GM18867 (cell line): ENCODE results near the gene B9D2.
"Not testable (repeated sequence)": the region's sequence is repeated elsewhere in the genome, so short reads cannot be mapped to it uniquely, and the experiment has no call there.

Experiments used
- ATAC-seq: cut with Tn5 transposase; IDR thresholded peaks from one replicate; pipeline ENCODE4 v1.9.1; 2021; ENCODE audit warnings: mild to moderate bottlenecking, moderate library complexity; ENCODE audit not compliant: unreplicated experiment

Gene B9D2

GRCh38 chr19:41392775-41393174 is 28.8 kb upstream of the B9D2 start:
- ATAC-seq, result no peak

GRCh38 chr19:41391618-41392017 is 27.7 kb upstream of the B9D2 start:
- no peak for ATAC-seq

GRCh38 chr19:41386442-41386841 is 22.5 kb upstream of the B9D2 start:
- no peak for ATAC-seq

- no peak for ATAC-seq
Measured at GRCh38 chr19:41384351-41384750, 20.4 kb upstream of the B9D2 start.

- not testable (repeated sequence) for ATAC-seq
Measured at GRCh38 chr19:41381536-41381935, 17.6 kb upstream of the B9D2 start.

- ATAC-seq, result peak; percentile 45
Measured at GRCh38 chr19:41377977-41378709, 14.2 kb upstream of the B9D2 start.

GRCh38 chr19:41376998-41377365 is 13.0 kb upstream of the B9D2 start:
- no peak for ATAC-seq

GRCh38 chr19:41376241-41376997 is 12.5 kb upstream of the B9D2 start, which contains the start of gene TMEM91:
TSS of gene TMEM91 (plus strand) at chr19:41376533. CDS start at chr19:41378310, 1,777 bp downstream.
- no peak for ATAC-seq

GRCh38 chr19:41373993-41374392 is 10.0 kb upstream of the B9D2 start:
- no peak for ATAC-seq

GRCh38 chr19:41372501-41372900 is 8.6 kb upstream of the B9D2 start:
- ATAC-seq, result no peak

- ATAC-seq, result no peak
Measured at GRCh38 chr19:41371541-41371940, 7.6 kb upstream of the B9D2 start.

- not testable (repeated sequence) for ATAC-seq
Measured at GRCh38 chr19:41371119-41371518, 7.2 kb upstream of the B9D2 start.

- ATAC-seq, result no peak
Measured at GRCh38 chr19:41369769-41370168, 5.8 kb upstream of the B9D2 start.

GRCh38 chr19:41367848-41368301 is 3.9 kb upstream of the B9D2 start:
- ATAC-seq, result no peak

- no peak for ATAC-seq
Measured at GRCh38 chr19:41366089-41366488, 2.1 kb upstream of the B9D2 start.

GRCh38 chr19:41364524-41365391 is 809 bp upstream of the B9D2 start:
- ATAC-seq, result no peak

- ATAC-seq, result peak; percentile 3
Measured at GRCh38 chr19:41363371-41363752, 587 bp downstream of the B9D2 start.

GRCh38 chr19:41362143-41362847 is 1.7 kb downstream of the B9D2 start:
- no peak for ATAC-seq

GRCh38 chr19:41359741-41360140 is 4.2 kb downstream of the B9D2 start:
- no peak for ATAC-seq

GRCh38 chr19:41357746-41358145 is 6.2 kb downstream of the B9D2 start:
- ATAC-seq, result no peak
